ENCODE results near the gene PRRT1B.

DNA sequence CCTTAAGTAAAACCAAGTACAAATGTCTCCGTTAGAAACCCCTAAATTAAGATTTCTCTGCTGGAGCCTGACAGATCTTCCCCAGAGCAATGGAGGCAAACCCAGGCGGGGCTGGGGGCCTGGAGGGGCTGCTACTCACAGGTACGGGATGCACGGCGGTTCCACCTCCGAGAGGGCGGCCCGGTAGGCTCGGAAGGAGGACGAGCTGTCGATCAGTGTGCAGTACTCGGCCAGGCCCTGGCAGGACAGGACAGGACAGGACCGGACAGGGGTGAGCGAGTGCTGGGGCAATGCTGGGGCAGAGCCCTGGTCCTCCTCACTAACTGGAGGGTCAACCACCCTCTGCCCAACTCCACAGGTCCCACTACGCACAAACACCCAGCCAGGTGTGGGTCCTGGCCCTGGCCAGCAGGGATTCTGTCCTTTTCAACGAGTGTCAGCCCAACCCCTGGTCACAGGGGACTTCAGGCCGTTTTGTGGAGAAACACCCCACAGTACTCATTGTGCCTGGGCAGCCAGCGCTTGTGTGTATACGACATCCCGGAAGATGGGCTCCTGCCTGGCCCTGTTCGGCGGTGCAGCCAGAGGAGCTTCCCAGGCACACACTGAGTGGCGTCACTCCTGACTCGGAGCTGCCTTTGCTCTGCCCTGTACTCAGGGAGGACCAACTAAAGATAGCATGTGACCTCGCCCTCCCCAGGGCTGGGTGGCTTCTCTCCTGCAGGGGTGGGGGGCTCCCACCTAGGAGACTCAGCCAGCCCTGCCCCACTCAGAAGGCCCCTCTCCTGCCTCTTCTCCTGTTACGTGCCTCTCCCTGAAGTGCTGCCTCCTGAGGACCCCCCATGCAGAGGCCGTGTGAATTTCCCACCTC, 37.4 kb downstream of the PRRT1B start:
- TF ChIP-seq, protein P1, sequence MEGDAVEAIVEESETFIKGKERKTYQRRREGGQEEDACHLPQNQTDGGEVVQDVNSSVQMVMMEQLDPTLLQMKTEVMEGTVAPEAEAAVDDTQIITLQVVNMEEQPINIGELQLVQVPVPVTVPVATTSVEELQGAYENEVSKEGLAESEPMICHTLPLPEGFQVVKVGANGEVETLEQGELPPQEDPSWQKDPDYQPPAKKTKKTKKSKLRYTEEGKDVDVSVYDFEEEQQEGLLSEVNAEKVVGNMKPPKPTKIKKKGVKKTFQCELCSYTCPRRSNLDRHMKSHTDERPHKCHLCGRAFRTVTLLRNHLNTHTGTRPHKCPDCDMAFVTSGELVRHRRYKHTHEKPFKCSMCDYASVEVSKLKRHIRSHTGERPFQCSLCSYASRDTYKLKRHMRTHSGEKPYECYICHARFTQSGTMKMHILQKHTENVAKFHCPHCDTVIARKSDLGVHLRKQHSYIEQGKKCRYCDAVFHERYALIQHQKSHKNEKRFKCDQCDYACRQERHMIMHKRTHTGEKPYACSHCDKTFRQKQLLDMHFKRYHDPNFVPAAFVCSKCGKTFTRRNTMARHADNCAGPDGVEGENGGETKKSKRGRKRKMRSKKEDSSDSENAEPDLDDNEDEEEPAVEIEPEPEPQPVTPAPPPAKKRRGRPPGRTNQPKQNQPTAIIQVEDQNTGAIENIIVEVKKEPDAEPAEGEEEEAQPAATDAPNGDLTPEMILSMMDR (conservative IDR thresholded peaks at IDR 0.05; ENCODE audit: low read depth, low read length): no peak
- no peak for TF ChIP-seq EZH2 (IDR thresholded peaks at IDR 0.05; ENCODE audit: borderline replicate concordance, low read depth, low read length, poor library complexity, severe bottlenecking)
